ENCODE data around the gene GIPC2.

GRCh38 chr1:78184460-78185072, 138.8 kb downstream of the GIPC2 start:
- TF ChIP-seq CTCF (IDR thresholded peaks at IDR 0.05) (no peak), POLR2A (IDR thresholded peaks at IDR 0.05) (no peak)

Data from lower leg skin (tissue), 3 donors.